C1 segment of cervical spinal cord (tissue), 14 donors: ENCODE measurements around the gene CCKAR.
"Not testable (repeated sequence)": the region's sequence is repeated elsewhere in the genome, so short reads cannot be mapped to it uniquely, and the experiment has no call there.

ENCODE experiments used
- DNase-seq, 14 donors: peaks; one replicate each; lab custom pipeline; 2025; lab: John Stamatoyannopoulos, UW

The CCKAR gene, protein sequence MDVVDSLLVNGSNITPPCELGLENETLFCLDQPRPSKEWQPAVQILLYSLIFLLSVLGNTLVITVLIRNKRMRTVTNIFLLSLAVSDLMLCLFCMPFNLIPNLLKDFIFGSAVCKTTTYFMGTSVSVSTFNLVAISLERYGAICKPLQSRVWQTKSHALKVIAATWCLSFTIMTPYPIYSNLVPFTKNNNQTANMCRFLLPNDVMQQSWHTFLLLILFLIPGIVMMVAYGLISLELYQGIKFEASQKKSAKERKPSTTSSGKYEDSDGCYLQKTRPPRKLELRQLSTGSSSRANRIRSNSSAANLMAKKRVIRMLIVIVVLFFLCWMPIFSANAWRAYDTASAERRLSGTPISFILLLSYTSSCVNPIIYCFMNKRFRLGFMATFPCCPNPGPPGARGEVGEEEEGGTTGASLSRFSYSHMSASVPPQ

GRCh38 chr4:26490111-26490959, at the start of gene CCKAR:
Gene CCKAR, minus strand, starts transcription at chr4:26490484. Its CDS starts 217 bp downstream, at chr4:26490267.
- DNase-seq: no peak

GRCh38 chr4:26533685-26534084, 43.4 kb upstream of the CCKAR start:
- no peak for DNase-seq

DNA sequence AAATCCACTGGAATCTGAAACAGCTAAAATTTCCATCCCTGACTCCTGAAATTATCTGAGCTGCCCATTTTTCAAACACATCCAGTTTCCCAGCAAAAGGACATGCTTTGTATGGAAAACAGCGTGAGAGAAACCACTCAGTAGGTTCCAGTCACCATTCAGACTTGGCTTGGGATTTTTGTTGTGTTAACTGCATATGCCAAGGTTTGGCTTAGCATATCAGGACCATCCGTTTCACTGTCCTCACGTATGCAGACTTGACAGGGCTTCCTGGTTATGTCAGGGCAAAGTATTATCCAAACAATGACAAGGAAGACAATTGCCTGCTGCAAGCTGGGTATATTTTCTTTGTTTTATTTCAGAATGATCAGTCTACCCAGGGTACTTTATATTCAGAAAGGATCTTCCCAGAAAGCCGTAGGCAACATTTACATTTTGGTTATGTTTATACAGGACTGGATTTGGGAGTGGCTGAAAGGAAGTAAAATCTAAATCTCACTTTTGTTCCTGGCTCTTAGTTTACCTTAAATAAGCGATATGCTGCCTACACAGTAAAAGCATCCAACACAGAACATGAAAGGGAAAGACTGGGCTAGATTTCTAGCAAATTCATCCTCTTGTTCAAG, 41.3 kb upstream of the CCKAR start:
- no peak for DNase-seq

DNA sequence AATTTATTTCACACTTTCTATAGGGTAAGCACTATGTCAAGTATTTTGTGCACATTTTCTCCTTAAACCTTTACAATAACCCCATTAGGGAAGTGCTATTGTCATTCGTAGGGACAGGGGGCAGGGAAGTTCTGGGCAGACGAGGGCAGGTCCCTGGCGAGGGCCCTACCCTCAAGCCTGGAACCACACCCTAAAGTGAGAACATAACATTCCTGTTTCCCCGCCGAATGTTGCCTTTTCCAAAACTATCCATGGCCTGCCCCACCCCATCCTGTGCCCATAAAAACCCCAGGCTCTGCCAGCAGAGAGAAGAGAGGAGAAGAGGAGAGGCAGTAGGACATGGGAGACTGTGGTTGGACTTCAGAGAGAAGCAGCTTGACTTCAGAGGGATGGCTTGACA, 39.8 kb upstream of the CCKAR start:
- no peak for DNase-seq

DNA sequence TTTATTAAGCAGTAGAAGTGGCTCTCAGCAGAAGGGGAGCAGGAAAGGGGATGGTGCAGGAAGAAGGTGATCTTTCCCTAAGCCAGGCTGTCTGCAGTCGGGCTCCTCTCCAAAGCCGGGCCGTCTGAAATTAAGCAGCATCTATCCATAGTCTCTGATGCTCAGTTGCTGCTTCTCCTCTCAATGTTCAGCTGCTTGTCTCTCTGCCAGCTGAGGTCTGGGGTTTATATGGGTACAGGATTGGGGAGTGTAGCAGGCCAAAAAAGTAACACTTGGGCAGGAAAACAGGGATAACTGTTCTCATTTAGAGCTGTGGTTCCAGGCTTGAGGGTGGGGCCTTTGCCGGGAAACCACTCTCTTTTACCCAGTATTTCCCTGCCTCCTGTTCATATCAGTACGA, 39.2 kb upstream of the CCKAR start:
- DNase-seq: no peak

DNA sequence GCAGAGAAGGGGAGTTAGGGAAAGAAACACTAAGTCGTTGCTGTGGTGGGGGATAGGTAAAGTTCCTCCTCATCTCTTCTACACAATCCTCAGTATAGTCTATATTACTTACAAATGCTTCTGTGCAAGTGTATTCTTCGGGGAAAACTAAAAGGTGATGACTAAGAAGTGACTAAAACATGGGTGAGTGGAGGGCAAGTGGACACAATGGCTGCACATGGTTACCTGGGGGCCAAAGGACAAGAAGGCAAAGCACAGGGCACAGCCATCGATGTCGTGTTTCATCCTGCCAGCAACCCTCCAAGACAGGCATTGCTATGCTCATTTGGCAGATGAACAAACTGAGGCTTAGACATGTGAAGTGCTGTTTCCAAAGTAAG, 35.5 kb upstream of the CCKAR start:
- DNase-seq: no peak

GRCh38 chr4:26525136-26525770, 35.0 kb upstream of the CCKAR start:
- no peak for DNase-seq

- no peak for DNase-seq
Measured at GRCh38 chr4:26524011-26524410, 33.7 kb upstream of the CCKAR start.

DNA sequence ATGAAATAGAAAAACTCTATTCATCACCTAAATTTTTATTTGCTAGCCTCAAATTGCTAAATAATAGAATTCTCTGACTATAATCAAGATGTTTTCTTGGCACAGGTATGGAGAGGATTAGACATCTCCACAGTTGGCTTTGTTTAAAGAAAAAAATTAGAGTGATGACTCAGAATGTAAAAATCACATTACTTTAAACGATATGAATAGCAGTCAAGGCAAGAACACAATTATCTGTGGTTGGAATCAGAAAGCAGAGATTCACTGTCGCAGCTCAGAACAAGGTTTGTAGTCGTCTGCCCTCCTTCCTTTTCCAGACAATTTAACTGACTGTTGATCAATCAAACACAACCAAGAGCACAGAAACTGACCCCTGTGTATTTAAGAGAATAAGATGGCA, 32.2 kb upstream of the CCKAR start:
- no peak for DNase-seq

- no peak for DNase-seq
Measured at GRCh38 chr4:26520728-26521450, 30.6 kb upstream of the CCKAR start.

DNA sequence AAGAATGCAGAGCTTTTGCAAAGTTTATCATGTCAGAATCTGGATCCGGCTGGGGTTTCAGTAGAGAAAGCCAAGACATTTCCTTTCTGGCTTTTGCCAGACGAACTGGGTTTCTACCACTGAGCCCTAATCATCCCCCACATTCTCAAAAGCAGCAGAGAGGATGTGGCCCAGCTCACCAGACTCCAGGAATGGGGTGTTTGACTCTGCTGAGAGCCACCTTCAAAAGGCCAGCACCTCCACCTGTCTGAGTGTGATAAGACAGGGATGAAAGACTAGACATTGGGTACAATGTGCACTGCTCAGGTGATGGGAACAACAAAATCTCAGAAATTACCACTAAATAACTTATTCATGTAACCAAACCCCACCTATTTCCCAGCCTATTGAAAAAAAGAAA, 25.7 kb upstream of the CCKAR start:
- DNase-seq: no peak

DNA sequence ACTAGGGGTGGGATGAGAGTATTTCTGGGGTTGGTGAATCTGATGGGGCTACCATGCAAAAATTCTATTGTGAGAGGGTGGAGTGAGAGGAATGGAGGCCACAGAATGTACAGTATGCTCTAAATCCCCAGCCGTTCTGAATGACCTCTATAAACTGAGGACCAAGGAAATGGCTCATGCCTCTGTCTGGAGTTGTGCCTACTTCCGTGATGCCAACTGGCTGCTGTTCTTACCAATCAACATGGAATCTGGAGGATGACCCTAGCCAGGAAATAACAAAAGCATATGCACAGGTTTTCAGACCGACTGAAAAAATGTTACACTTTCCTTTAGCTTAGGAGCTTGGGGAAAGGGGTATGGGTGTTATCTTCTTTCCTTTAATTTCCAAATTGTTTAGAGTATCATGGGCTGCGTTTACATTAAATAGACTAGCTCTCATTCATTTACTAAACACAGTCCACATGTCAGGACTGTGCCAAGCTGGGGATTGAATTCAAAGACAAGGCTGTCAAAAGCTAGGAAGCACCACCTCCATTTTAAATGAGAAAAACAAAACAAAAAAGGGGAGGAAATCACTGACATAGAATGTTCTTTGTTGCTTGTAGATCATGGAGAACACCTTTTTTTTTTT, 20.2 kb upstream of the CCKAR start:
- DNase-seq: no peak

GRCh38 chr4:26509681-26510333, 19.5 kb upstream of the CCKAR start:
- DNase-seq: no peak

- DNase-seq: no peak
Measured at GRCh38 chr4:26507286-26507685, 17.0 kb upstream of the CCKAR start.

GRCh38 chr4:26503844-26504243, 13.6 kb upstream of the CCKAR start:
- DNase-seq: no peak

- no peak for DNase-seq
Measured at GRCh38 chr4:26503427-26503826, 13.1 kb upstream of the CCKAR start.

DNA sequence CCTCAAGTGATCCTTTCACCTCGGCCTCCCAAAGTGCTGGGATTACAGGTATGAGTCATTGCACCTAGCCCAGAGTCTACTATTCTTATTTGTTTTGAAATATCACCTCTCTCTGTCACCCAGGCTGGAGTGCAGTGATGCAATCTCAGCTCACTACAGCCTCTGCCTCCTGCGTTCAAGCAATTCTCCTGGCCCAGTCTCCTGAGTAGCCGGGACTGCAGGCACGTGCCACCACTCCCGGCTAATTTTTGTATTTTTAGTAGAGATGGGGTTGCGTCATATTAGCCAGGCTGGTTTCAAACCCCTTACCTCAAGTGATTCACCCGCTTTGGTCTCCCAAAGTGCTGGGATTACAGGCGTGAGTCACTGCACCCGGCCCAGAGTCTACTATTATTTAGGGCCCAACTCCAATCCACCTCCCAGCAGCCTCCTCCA, 10.3 kb upstream of the CCKAR start:
- DNase-seq: not testable (repeated sequence)

DNA sequence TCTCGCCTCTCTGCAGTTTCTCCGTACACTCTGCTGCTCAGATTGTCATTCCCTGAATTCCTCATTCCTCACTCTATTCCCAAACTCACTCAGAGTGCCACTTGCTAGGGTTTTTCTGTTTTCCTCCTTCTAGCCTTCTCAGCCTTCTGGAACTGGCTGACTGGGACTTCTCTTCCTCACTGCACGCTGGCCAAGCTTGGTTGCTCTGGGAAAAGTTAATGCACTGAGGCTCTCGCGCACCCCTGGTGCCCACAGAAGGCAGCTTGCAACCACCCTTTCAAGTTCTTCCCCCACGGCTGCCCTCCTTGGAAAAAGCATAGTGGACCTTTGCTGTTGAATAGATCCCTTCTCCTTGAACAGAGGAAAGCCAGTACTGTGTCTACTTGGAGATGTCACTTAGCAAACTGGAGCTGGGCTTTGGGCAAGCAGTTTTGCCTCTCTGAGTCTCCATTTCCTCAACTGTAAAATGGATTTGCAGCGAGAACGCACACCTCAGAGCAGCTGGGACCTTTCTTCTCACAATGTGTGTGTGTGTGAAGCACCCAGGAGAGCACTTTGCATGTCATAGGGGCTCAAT, 6.0 kb upstream of the CCKAR start:
- DNase-seq: no peak

- DNase-seq: no peak
Measured at GRCh38 chr4:26493461-26493860, 3.2 kb upstream of the CCKAR start.
